Panc1 (cell line): ENCODE data around the gene ADAMTS14. TPM values are rescaled to one million over a fixed set of nuclear protein-coding genes. Genes with fewer than 3 reads are reported as not detected.

Experiments used
- ATAC-seq: fragments of 200-7000 bp; cut with Tn5 transposase; 2 replicates; pipeline ENCODE4 v1.9.1; 2020; ENCODE audit warnings: mild to moderate bottlenecking, moderate library complexity
- BruUV-seq: library from RNA; stranded (reverse); fragments of 400-500 nt; replicated peaks from 2 replicates; lab custom pipeline; 2021; lab: Mats Ljungman, UMichigan
- CTCF ChIA-PET: fragments of 300-600 bp; sonication (Branson Sonifier 250); formaldehyde crosslinking; loops from one replicate; lab custom pipeline; 2022; ENCODE audit warnings: antibody characterized with exemption; lab: Charles Lee
- POLR2A ChIA-PET: fragments of 300-600 bp; sonication (Branson Sonifier 250); formaldehyde crosslinking; loops from one replicate; lab custom pipeline; 2022; ENCODE audit warnings: antibody characterized with exemption; lab: Charles Lee
- DNase-seq: peaks from one replicate; pipeline ENCODE4 v3.0.0-alpha.2; 2010; ENCODE audit warnings: low read depth, low spot score
- H3K27ac ChIP-seq: 2 replicates; pipeline ENCODE4 v1.5.1; 2011; ENCODE audit warnings: mild to moderate bottlenecking, low read length, inconsistent platforms
- H3K27me3 ChIP-seq: fragments of 200-500 bp; sonication (Bioruptor generic); 2 replicates; pipeline ENCODE4 v1.6.0; 2014; ENCODE audit warnings: low read length, inconsistent platforms; ENCODE audit not compliant: control insufficient read depth, insufficient read depth
- H3K36me3 ChIP-seq: fragments of 200-500 bp; sonication (Bioruptor generic); 2 replicates; pipeline ENCODE4 v1.5.1; 2014; ENCODE audit warnings: inconsistent platforms, mild to moderate bottlenecking, low read length, moderate library complexity; ENCODE audit not compliant: control insufficient read depth, insufficient read depth
- H3K4me1 ChIP-seq: 2 replicates; pipeline ENCODE4 v1.5.1; 2011; ENCODE audit warnings: inconsistent platforms, mild to moderate bottlenecking, low read length, moderate library complexity; ENCODE audit not compliant: control insufficient read depth, insufficient read depth
- H3K4me3 ChIP-seq, 2 experiments: 2 replicates each; pipeline ENCODE4 v1.5.1; 2011 to 2012; ENCODE audit warnings: low read depth in 2 of 2, low read length in 2 of 2, mild to moderate bottlenecking in 2 of 2, inconsistent platforms in 1 of 2, moderate library complexity in 1 of 2
- H3K9me3 ChIP-seq: fragments of 200-500 bp; sonication (Bioruptor generic); 2 replicates; pipeline ENCODE4 v1.5.1; 2014; ENCODE audit warnings: low read depth, mild to moderate bottlenecking, inconsistent platforms, low read length, moderate library complexity; ENCODE audit not compliant: control insufficient read depth, insufficient read depth
- CTCF ChIP-seq: fragments of 450-650 bp; IDR thresholded peaks from 2 replicates; pipeline ENCODE4 v1.5.1; 2017; ENCODE audit warnings: mild to moderate bottlenecking
- POLR2AphosphoS5 ChIP-seq: IDR thresholded peaks from 2 replicates; pipeline ENCODE4 v1.6.1; 2012; ENCODE audit warnings: mild to moderate bottlenecking, low read depth, low read length, moderate library complexity
- SIN3A ChIP-seq: IDR thresholded peaks from 2 replicates; pipeline ENCODE4 v1.6.1; 2012; ENCODE audit warnings: low read depth, mild to moderate bottlenecking, low read length, moderate library complexity, borderline replicate concordance; ENCODE audit not compliant: insufficient read depth
- TCF7L2 ChIP-seq: IDR thresholded peaks from 2 replicates; pipeline ENCODE4 v1.6.1; 2011; ENCODE audit warnings: mild to moderate bottlenecking, low read depth, low read length, inconsistent platforms
- in situ Hi-C: cut with HindIII; loops from 2 replicates; pipeline ENCODE4 v1.10.0; 2016; ENCODE audit warnings: low sequenced_read_pairs, low pct_unique_long_range_greater_than_20kb
- intact Hi-C: fragments of 100-400 bp; cut with micrococcal nuclease; formaldehyde crosslinking; loops from one replicate; pipeline ENCODE4 v1.10.0; 2022; ENCODE audit not compliant: unreplicated experiment
- total RNA-seq: library from RNA; stranded (reverse); gene quantifications from one replicate; pipeline ENCODE4 v1.2.1, GENCODE V29; 2021; ENCODE audit not compliant: unreplicated experiment
- TF ChIP-seq, protein P1 (sequence below), 2 experiments: IDR thresholded peaks; 2 replicates each; pipeline ENCODE4 v1.6.1; 2011 to 2012; ENCODE audit warnings: low read depth in 2 of 2, control low read depth in 1 of 2, low read length in 1 of 2, mild to moderate bottlenecking in 1 of 2, moderate library complexity in 1 of 2; ENCODE audit not compliant: insufficient read depth in 1 of 2

ADAMTS14 gene
- total RNA-seq, 1 experiment from 2014 or later = 0.67 TPM

DNA sequence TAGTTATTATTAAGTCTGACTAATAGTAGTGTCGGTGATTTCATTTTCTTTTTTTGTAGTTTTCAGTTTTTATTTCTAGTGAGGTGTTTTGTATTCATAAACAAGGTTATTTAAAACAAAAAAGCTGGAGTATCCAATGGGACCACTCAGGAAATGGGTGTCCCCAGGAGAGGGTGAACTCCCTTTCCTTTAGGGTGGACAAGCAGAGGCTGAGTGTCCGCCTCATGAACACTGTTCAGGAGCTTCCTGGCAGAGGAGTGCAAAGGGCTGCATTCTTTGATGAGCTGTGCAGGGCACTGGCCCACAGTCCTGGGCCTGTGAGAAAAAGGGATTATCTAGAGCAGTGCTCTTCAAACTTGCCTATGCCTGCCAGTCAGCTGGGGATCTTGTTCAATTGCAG, 56.0 kb downstream of the ADAMTS14 start:
- BruUV-seq = no TSS peak
- ATAC-seq = no peak
- Histone ChIP-seq H3K4me3 (no peak overlapping the region), H3K27me3 (peaks cover 3% of the 10 kb centered on the region; the same call in 1 of the 2 replicates), H3K36me3 (no peaks in the 10 kb centered on the region), H3K4me1 (no peaks in the 10 kb centered on the region), H3K9me3 (no peaks in the 10 kb centered on the region), H3K27ac (no peak overlapping the region)
- ChIA-PET POLR2A (no interaction called here), CTCF (no interaction called here)
- in situ Hi-C loops (no loop called here), intact Hi-C loops (no loop called here)
- no peak for DNase-seq
- TF ChIP-seq TCF7L2 (no peak), CTCF (no peak), SIN3A (no peak), POLR2AphosphoS5 (no peak)
- TF ChIP-seq, protein P1, sequence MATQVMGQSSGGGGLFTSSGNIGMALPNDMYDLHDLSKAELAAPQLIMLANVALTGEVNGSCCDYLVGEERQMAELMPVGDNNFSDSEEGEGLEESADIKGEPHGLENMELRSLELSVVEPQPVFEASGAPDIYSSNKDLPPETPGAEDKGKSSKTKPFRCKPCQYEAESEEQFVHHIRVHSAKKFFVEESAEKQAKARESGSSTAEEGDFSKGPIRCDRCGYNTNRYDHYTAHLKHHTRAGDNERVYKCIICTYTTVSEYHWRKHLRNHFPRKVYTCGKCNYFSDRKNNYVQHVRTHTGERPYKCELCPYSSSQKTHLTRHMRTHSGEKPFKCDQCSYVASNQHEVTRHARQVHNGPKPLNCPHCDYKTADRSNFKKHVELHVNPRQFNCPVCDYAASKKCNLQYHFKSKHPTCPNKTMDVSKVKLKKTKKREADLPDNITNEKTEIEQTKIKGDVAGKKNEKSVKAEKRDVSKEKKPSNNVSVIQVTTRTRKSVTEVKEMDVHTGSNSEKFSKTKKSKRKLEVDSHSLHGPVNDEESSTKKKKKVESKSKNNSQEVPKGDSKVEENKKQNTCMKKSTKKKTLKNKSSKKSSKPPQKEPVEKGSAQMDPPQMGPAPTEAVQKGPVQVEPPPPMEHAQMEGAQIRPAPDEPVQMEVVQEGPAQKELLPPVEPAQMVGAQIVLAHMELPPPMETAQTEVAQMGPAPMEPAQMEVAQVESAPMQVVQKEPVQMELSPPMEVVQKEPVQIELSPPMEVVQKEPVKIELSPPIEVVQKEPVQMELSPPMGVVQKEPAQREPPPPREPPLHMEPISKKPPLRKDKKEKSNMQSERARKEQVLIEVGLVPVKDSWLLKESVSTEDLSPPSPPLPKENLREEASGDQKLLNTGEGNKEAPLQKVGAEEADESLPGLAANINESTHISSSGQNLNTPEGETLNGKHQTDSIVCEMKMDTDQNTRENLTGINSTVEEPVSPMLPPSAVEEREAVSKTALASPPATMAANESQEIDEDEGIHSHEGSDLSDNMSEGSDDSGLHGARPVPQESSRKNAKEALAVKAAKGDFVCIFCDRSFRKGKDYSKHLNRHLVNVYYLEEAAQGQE (IDR thresholded peaks at IDR 0.05; ENCODE audit: insufficient read depth in 1 of 2, low read depth in 2 of 2, low read length in 1 of 2) = no peak

- Histone ChIP-seq H3K4me1 (no peaks in the 10 kb centered on the region), H3K9me3 (no peaks in the 10 kb centered on the region), H3K4me3 (no peak overlapping the region), H3K36me3 (no peaks in the 10 kb centered on the region), H3K27ac (no peak overlapping the region), H3K27me3 (peaks cover under 1% of the 10 kb centered on the region; the same call in 1 of the 2 replicates)
- BruUV-seq = no TSS peak
- intact Hi-C loops (no loop called here), in situ Hi-C loops (no loop called here)
- ChIA-PET POLR2A (no interaction called here), CTCF (no interaction called here)
- TF ChIP-seq SIN3A (no peak), CTCF (no peak), TCF7L2 (no peak), POLR2AphosphoS5 (no peak)
- TF ChIP-seq, protein P1 (IDR thresholded peaks at IDR 0.05; ENCODE audit: insufficient read depth in 1 of 2, low read depth in 2 of 2, low read length in 1 of 2) = no peak
- DNase-seq = no peak
- ATAC-seq = no peak
Observed at GRCh38 chr10:70729763-70730357, 57.6 kb downstream of the ADAMTS14 start.
